Fibroblast of lung (primary cell): ENCODE data around the gene PIM3. TPM values are rescaled to one million over a fixed set of nuclear protein-coding genes. Genes with fewer than 3 reads are reported as not detected.

ENCODE experiments used
- DNase-seq, 2 donors: peaks; one replicate each; pipeline versions ENCODE4 v3.0.0 to v3.0.0-alpha.2; 2010; ENCODE audit warnings: low read depth in 2 of 2
- H2AFZ ChIP-seq: 2 replicates; pipeline ENCODE4 v1.5.1; 2012; ENCODE audit warnings: low read length, control low read depth, inconsistent platforms
- H3K27ac ChIP-seq: 2 replicates; pipeline ENCODE4 v1.5.1; 2011; ENCODE audit warnings: low read length, control low read depth; ENCODE audit not compliant: insufficient read depth
- H3K27me3 ChIP-seq: 2 replicates; pipeline ENCODE4 v1.5.1; 2011; ENCODE audit warnings: mild to moderate bottlenecking, low read length; ENCODE audit not compliant: control insufficient read depth, insufficient read depth
- H3K36me3 ChIP-seq: 2 replicates; pipeline ENCODE4 v1.5.1; 2011; ENCODE audit warnings: low read length; ENCODE audit not compliant: control insufficient read depth, insufficient read depth
- H3K4me1 ChIP-seq: 2 replicates; pipeline ENCODE4 v1.5.1; 2011; ENCODE audit warnings: low read length; ENCODE audit not compliant: control insufficient read depth, insufficient read depth; ENCODE audit errors: extremely low read depth
- H3K4me2 ChIP-seq: 2 replicates; pipeline ENCODE4 v1.5.1; 2011; ENCODE audit warnings: low read length, control low read depth; ENCODE audit not compliant: insufficient read depth; ENCODE audit errors: extremely low read depth
- H3K4me3 ChIP-seq, 4 experiments: fragments of 200-600 bp in 1 of 4; sonication (generic) in 1 of 4; replicated peaks in 1 of 4; 2 replicates each; pipeline ENCODE4 v1.5.1; 2011 to 2016; ENCODE audit warnings: low read length in 4 of 4, low read depth in 3 of 4, mild to moderate bottlenecking in 3 of 4, control low read depth in 2 of 4, inconsistent platforms in 1 of 4, mixed read lengths in 1 of 4; ENCODE audit not compliant: insufficient read depth in 1 of 4; ENCODE audit errors: control extremely low read depth in 1 of 4
- H3K79me2 ChIP-seq: 2 replicates; pipeline ENCODE4 v1.5.1; 2012; ENCODE audit warnings: mild to moderate bottlenecking, low read length, inconsistent platforms; ENCODE audit not compliant: control insufficient read depth, insufficient read depth
- H3K9ac ChIP-seq: 2 replicates; pipeline ENCODE4 v1.5.1; 2011; ENCODE audit warnings: mild to moderate bottlenecking, low read length, control low read depth; ENCODE audit not compliant: insufficient read depth
- H3K9me3 ChIP-seq: 2 replicates; pipeline ENCODE4 v1.5.1; 2012; ENCODE audit warnings: low read depth, low read length; ENCODE audit not compliant: control insufficient read depth, insufficient read depth
- H4K20me1 ChIP-seq: 2 replicates; pipeline ENCODE4 v1.5.1; 2011; ENCODE audit warnings: low read length; ENCODE audit not compliant: control insufficient read depth, insufficient read depth; ENCODE audit errors: extremely low read depth
- CTCF ChIP-seq, 2 donors: IDR thresholded peaks in 1 of 2; conservative IDR thresholded peaks in 1 of 2; 1 replicate in 1 of 2; 2 replicates in 1 of 2; pipeline ENCODE4 v1.5.1; 2011 to 2012; ENCODE audit warnings: low read length in 2 of 2, control low read depth in 1 of 2, inconsistent platforms in 1 of 2, low read depth in 1 of 2, mild to moderate bottlenecking in 1 of 2
- EZH2 ChIP-seq: IDR thresholded peaks from 2 replicates; pipeline ENCODE4 v1.5.1; 2012; ENCODE audit warnings: low read length, control low read depth, mild to moderate bottlenecking; ENCODE audit errors: missing control alignments
- polyA minus RNA-seq: library from RNA; depleted of rRNA, polyadenylated mRNA; stranded (reverse); fragments of >200 nt; gene quantifications from 2 replicates; pipeline ENCODE4 v1.2.3, GENCODE V29; 2011; ENCODE audit warnings: low replicate concordance
- polyA plus RNA-seq, 2 donors: library from polyadenylated mRNA; depleted of rRNA in 1 of 2; stranded (reverse) in 1 of 2; unstranded in 1 of 2; fragments of >200 nt; gene quantifications; 2 replicates each; pipeline ENCODE4 v1.2.1, GENCODE V29; 2011 to 2012; ENCODE audit warnings: missing spikeins in 1 of 2
- total RNA-seq: library from RNA; depleted of rRNA; stranded (reverse); fragments of >200 nt; gene quantifications from 2 replicates; pipeline ENCODE4 v1.2.1, GENCODE V29; 2014

The PIM3 gene
- 40.1 and 47.7 TPM in 2 replicates for total RNA-seq
- 6.8 and 8.0 TPM in 2 replicates for polyA plus RNA-seq
- polyA plus RNA-seq (2012), result 14.3 and 19.7 TPM in 2 replicates
- polyA minus RNA-seq, result 4.2 and 8.5 TPM in 2 replicates

- peaks cover 37% of the 10 kb centered on the region for H3K79me2 ChIP-seq
- no peaks in the 10 kb centered on the region for H3K27me3 ChIP-seq
- peak within 1 kb of the TSS; percentile 87 for H3K4me2 ChIP-seq
- no peaks in the 10 kb centered on the region for H4K20me1 ChIP-seq
- DNase-seq, result peak; percentile 95 to 96
- TF ChIP-seq EZH2, result no peak
- no peak for TF ChIP-seq CTCF (conservative IDR thresholded peaks at IDR 0.05 in 1 of 2, IDR thresholded peaks at IDR 0.05 in 1 of 2; ENCODE audit: low read depth in 1 of 2, low read length in 2 of 2)
- peak within 1 kb of the TSS; percentile 79 for H3K27ac ChIP-seq
- H3K4me3 ChIP-seq, result peak within 1 kb of the TSS; percentile 70 to 88 (median 84)
- H3K9ac ChIP-seq, result peak within 1 kb of the TSS; percentile 76
- no peaks in the 10 kb centered on the region for H3K9me3 ChIP-seq
- peak within 1 kb of the TSS; percentile 70 for H2AFZ ChIP-seq
- H3K36me3 ChIP-seq, result peaks cover 25% of the 10 kb centered on the region
- peaks cover 14% of the 10 kb centered on the region for H3K4me1 ChIP-seq
Observed at GRCh38 chr22:49960159-49961004, at the start of gene PIM3. Gene PIM3, plus strand, starts transcription at chr22:49960772. Its CDS starts 176 bp downstream, at chr22:49960948.

- Histone ChIP-seq H3K9ac (no peak overlapping the region), H4K20me1 (no peaks in the 10 kb centered on the region), H3K27me3 (no peaks in the 10 kb centered on the region), H3K4me3 (no peak overlapping the region), H3K4me1 (no peaks in the 10 kb centered on the region), H3K9me3 (no peaks in the 10 kb centered on the region), H3K36me3 (peaks cover 5% of the 10 kb centered on the region), H3K4me2 (no peak overlapping the region), H3K79me2 (peaks cover 2% of the 10 kb centered on the region), H2AFZ (no peak overlapping the region), H3K27ac (no peak overlapping the region)
- no peak for TF ChIP-seq CTCF (conservative IDR thresholded peaks at IDR 0.05 in 1 of 2, IDR thresholded peaks at IDR 0.05 in 1 of 2; ENCODE audit: low read depth in 1 of 2, low read length in 2 of 2)
- TF ChIP-seq EZH2, result no peak
- no peak for DNase-seq
Observed at GRCh38 chr22:49911881-49912625, 48.5 kb upstream of the PIM3 start.

GRCh38 chr22:49913026-49913425, 47.5 kb upstream of the PIM3 start:
- Histone ChIP-seq H3K36me3 (peaks cover 4% of the 10 kb centered on the region), H3K79me2 (peaks cover 2% of the 10 kb centered on the region), H3K27me3 (no peaks in the 10 kb centered on the region), H3K9me3 (no peaks in the 10 kb centered on the region), H3K9ac (no peak overlapping the region), H3K4me2 (no peak overlapping the region), H3K4me1 (no peaks in the 10 kb centered on the region), H4K20me1 (no peaks in the 10 kb centered on the region), H2AFZ (no peak overlapping the region), H3K4me3 (no peak overlapping the region), H3K27ac (no peak overlapping the region)
- TF ChIP-seq EZH2, result no peak
- TF ChIP-seq CTCF (conservative IDR thresholded peaks at IDR 0.05 in 1 of 2, IDR thresholded peaks at IDR 0.05 in 1 of 2; ENCODE audit: low read depth in 1 of 2, low read length in 2 of 2), result no peak
- DNase-seq, result no peak
